HG02885 (cell line): Measurements from ENCODE around the gene CHRNA4.

Source experiments
- ATAC-seq: cut with Tn5 transposase; IDR thresholded peaks from one replicate; pipeline ENCODE4 v1.9.1; 2021; ENCODE audit warnings: mild to moderate bottlenecking; ENCODE audit not compliant: unreplicated experiment, poor library complexity

The CHRNA4 gene

DNA sequence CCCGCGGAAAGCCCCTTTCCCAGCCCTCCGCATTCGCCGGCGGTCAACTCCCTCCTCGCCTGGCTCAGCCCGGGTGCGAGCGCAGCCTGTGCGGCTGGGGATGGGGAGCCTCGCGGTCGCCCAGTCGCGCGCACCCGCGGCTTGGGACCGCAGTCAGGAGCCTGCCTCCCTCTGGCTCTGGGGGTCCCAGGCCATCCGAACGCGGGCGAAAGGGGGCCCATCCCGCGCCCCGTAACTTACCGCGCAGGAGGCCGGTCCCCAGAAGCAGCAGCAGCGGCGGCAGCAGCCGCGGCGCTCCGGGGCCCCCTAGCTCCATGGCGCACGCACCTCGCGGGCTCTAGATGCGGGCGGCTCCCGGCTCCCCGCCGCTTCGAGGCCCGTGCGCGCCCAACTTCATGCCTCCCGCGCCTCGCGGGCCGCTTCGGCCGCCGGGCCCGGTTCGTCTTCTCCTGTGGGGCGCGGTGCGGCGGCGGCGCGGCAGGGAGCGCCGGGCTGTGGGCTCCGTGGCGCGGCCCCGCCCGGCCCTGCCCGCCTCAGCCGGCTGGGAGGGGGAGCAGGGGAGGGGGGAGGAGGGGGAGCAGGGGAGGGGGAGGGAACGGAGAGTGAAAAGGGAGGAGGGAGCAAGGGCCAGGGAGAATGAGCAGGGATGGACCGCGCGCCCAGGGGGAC is at the start of gene CHRNA4:
Gene CHRNA4, minus strand, starts transcription at position 500 of the 669 bp plus-strand sequence. Its CDS starts 184 bp downstream, at position 316.
- ATAC-seq = no peak

GRCh38 chr20:63409834-63410435 is 48.8 kb upstream of the CHRNA4 start:
- ATAC-seq = no peak

GRCh38 chr20:63409066-63409833 is 48.1 kb upstream of the CHRNA4 start:
- ATAC-seq = no peak

- no peak for ATAC-seq
These were observed 47.5 kb upstream of the CHRNA4 start for GRCh38 chr20:63408684-63409046.

GRCh38 chr20:63407928-63408683 is 47.0 kb upstream of the CHRNA4 start:
- ATAC-seq = no peak

DNA sequence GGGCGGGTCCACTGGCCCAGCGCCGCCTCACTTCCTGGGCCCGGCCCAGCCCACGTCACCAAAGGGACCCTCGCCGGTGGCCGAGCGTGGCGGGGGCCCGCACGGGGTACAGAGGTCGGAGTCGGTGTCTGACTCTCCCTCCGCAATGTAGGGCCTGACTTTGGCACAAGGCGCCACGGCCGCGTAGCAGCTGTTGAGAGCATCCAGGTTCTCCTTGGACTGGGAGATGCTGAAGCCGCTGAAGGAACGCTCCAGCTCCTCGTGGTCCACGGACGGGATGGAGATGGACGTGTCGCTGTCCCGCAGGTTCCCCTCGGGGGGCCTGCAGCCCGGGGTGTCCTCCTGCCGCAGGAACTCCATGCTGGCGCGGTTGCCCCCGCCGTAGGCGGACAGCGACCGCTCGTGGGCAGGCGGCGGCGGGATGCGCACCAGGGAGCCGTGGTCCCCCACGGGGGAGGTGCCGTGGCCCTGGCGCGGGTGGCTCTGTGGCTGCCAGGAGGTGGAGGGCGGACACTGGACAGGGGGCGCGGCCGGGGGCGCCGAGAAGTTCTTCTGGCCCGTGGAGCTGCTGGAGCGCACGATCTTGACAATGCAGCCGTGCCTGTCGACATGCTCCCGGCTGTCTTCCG is 45.6 kb upstream of the CHRNA4 start:
- no peak for ATAC-seq

- no peak for ATAC-seq
These were observed 44.9 kb upstream of the CHRNA4 start for GRCh38 chr20:63406011-63406410.

DNA sequence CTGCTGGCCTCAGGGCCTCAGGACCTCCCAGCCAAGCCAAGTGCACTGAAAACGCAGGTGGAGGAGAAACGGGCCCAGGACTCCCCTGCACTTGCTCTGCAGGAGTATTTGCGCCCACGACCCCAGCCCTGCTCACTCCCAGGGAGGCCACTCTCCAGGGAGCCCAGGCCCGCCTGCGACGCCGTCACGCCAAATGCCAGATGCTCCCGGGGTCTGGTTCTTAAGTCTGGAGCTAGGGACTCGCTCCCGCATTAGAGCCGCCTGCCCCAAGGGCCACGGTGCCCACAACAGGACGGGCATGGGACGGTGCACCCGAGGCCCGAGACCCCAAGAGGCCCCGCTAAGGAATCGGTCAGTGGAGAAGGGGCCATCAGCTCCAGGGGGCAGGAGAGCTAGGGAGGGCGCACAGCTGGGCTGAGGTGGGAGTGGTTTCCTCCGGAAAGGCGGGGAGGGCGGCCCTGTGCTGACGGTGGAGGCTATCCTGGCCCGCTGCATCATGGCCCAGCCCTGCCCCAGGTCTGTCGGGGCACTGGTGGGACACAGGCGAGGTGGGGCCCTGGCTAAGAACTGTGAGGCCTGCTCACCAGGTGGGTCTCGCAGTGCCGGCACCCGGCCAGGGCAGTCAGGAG is 44.1 kb upstream of the CHRNA4 start:
- ATAC-seq = no peak

DNA sequence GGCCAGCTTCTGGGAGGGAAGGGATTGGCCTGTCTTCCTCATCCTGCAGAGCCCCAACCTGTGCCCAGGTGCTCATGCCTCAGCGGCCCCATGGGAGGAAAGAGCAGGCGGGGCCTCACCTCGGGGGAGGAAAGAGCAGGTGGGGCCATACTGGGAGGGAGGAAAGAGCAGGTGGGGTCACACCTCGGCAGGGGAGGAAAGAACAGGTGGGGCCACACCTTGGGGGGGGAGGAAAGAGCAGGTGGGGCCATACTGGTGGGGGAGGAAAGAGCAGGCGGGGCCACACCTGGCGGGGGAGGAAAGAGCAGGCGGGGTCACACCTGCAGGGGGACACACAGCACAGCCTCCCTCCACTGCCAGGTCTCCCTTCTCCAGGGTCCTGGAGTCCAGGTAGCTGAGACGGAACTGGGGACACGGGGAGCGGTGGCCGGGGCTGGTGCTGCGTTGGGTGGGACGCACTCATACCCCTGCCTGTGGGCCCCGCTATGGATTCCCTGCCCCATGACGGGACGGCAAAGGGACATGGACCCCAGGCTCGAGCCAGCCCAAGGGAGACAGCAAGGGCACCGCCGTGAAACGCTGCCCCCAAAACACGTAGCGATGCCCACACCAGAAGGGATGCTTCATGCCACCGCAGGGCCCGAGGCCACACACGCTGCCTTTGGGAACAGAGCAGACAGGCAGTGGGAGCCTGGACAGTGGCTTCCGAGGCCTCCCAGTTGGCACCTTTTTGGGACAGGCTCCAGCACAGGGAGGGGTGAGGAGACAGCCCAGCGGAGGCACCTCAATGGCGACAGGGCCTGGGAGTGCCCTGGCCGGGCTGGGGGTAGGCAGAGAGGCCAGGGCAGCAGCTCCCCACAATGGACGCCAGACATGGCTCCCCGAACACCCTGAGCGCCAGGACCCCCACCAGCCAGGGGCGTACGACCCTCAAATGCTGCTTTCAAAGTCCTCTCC is 43.3 kb upstream of the CHRNA4 start:
- ATAC-seq = no peak

DNA sequence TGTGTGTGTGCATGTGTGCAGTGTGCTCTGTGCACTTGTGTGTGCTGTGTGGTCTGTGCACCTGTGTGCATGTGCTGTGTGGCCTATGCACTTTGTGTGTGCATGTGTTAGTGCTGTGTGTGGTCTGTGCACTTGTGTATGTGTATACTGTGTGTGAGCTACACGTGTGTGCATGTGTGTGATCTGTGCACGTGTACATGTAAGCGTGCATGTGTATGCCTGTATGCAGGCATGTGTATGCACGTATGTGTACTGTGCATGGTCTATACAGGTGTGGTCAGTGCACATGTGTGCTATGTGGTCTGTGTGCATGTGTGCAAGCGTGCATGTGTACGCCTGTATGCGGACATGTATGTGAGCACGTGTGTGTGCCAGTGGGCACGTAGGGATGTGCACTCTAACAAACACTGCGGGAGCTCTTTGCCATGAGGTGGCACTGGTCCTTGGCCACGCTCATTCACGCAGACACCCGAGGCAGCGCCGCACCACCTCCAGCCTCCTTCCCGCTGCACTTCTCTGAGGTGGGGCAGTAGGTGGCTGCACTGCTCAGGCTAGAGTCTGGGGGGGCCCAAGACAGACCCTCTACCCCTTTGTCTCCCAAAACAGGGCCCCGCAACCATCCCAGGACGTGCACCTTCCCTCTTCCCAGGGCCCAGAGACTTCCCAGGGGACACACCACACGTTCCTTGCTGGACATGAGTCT is 42.4 kb upstream of the CHRNA4 start:
- no peak for ATAC-seq

DNA sequence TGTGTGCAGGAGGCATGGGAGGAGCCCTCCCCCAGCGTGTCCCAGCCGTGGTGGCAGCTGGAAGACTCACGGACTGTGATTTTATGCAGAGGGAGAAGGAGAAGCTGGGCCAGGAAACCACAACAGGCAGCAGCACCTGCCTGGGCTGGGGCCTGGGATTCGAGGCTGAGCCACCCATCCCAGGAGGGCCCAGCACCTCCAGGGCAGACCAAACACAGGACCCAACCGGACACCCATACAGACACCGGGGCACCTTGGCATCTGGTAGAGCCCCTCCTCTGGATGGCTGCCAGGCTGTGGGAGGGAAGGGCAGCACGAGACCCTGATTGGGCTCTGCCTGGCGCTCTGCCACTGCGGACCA is 41.7 kb upstream of the CHRNA4 start:
- ATAC-seq = no peak

- ATAC-seq = no peak
These were observed 41.2 kb upstream of the CHRNA4 start for GRCh38 chr20:63402181-63402859.

DNA sequence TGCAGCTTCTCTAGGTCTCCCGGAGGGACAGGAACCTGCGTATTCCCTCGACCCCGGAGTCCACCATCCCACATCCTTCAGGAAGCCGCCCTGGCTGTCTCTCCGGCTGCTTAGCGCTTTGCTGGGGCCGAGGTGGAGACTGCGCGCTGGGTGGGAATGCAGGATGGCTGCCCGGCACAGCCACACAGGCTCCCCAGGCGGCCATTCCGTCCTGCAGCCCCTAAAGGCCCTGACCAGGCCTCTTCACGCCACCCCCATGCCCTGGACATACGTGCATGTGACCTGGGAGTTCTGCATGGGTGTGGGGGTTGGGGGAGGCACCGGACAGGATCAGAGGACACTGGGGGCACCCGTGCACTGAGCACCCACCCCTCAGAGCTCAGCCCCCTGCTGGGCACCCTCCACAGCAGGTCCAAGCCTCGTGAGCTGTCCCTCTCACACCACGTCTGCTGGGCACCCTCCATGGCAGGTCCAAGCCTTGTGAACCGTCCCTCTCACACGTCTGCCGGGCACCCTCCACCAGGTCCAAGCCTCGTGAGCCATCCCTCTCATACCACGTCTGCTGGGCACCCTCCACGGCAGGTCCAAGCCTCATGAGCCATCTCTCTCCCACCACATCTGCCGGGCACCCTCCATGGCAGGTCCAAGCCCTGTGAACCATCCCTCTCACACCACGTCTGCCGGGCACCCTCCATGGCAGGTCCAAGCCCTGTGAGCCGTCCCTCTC is 40.4 kb upstream of the CHRNA4 start:
- no peak for ATAC-seq

DNA sequence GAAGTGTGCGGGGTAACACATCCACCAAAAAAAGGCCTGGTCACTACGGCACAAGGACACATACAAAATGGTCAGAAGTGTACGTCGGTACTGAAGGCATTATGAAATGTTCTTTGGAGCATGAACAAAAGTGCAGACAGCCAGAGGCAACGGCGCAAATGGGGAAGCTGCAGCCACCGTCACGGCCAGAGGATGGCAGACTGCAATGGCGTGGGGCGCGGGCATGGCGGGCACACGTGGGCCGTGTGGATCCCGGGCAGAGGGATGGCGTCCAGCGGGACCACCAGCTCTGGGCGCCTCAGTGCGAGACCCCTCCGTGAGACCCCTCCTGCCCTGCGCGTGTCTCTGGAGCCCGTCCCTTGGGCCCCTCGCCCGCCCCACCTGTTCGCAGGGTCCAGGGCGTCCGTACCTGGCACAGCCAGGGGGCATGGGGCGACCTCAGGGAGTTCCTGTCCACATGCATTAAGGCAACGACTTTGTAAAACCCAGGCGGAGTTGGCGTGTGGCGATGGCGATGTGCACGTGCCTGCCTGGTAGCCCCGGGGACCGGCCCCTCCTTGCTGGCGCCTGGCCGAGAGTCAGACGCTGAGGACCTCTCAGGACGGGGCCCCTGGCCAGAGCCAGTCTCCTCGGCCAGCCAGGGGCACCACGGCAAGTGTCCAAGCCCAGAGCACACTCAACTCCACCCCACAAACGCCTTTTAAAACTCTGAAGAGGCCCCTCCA is 39.5 kb upstream of the CHRNA4 start:
- no peak for ATAC-seq

- no peak for ATAC-seq
These were observed 38.6 kb upstream of the CHRNA4 start for GRCh38 chr20:63399596-63400375.
